Inferior parietal cortex (tissue), 1 donor: ENCODE measurements around the gene LILRB1.
"Not testable (repeated sequence)": the region's sequence is repeated elsewhere in the genome, so short reads cannot be mapped to it uniquely, and the experiment has no call there.

Experiments
- DNase-seq: peaks from one replicate; pipeline ENCODE4 v3.0.0-alpha.2; 2016; ENCODE audit errors: extremely low spot score

The LILRB1 gene

GRCh38 chr19:54630262-54630661 lies at the start of gene LILRB1:
Gene LILRB1 (plus strand): TSS chr19:54630484. CDS start chr19:54631074, 590 bp downstream.
- DNase-seq = not testable (repeated sequence)

- no peak for DNase-seq
Observed at GRCh38 chr19:54586397-54586796, 43.9 kb upstream of the LILRB1 start.

GRCh38 chr19:54587026-54587425 lies 43.3 kb upstream of the LILRB1 start:
- DNase-seq = no peak

- not testable (repeated sequence) for DNase-seq
Observed at GRCh38 chr19:54593445-54593844, 36.8 kb upstream of the LILRB1 start, which contains the start of gene LILRA1. Gene LILRA1 (plus strand): TSS chr19:54593632. CDS start chr19:54594245, 613 bp downstream.

- not testable (repeated sequence) for DNase-seq
Observed at GRCh38 chr19:54593931-54594626, 36.2 kb upstream of the LILRB1 start.

- DNase-seq = no peak
Observed at GRCh38 chr19:54594737-54595136, 35.5 kb upstream of the LILRB1 start.

GRCh38 chr19:54595680-54596436 lies 34.4 kb upstream of the LILRB1 start:
- not testable (repeated sequence) for DNase-seq

GRCh38 chr19:54600212-54600611 lies 30.1 kb upstream of the LILRB1 start:
- DNase-seq = no peak

- no peak for DNase-seq
Observed at GRCh38 chr19:54606230-54606629, 24.1 kb upstream of the LILRB1 start.

GRCh38 chr19:54606891-54607784 lies 23.1 kb upstream of the LILRB1 start:
- DNase-seq = no peak

GRCh38 chr19:54607785-54608150 lies 22.5 kb upstream of the LILRB1 start:
- no peak for DNase-seq

- no peak for DNase-seq
Observed at GRCh38 chr19:54608205-54608604, 22.1 kb upstream of the LILRB1 start.

GRCh38 chr19:54608792-54609191 lies 21.5 kb upstream of the LILRB1 start:
- DNase-seq = no peak

- DNase-seq = no peak
Observed at GRCh38 chr19:54609356-54609791, 20.9 kb upstream of the LILRB1 start.

- no peak for DNase-seq
Observed at GRCh38 chr19:54612428-54612827, 17.9 kb upstream of the LILRB1 start.

- DNase-seq = no peak
Observed at GRCh38 chr19:54614726-54615125, 15.6 kb upstream of the LILRB1 start.

- DNase-seq = no peak
Observed at GRCh38 chr19:54616057-54616456, 14.2 kb upstream of the LILRB1 start.

- no peak for DNase-seq
Observed at GRCh38 chr19:54616821-54617560, 13.3 kb upstream of the LILRB1 start.

GRCh38 chr19:54620464-54620863 lies 9.8 kb upstream of the LILRB1 start:
- DNase-seq = no peak

- no peak for DNase-seq
Observed at GRCh38 chr19:54622431-54622830, 7.9 kb upstream of the LILRB1 start.

- not testable (repeated sequence) for DNase-seq
Observed at GRCh38 chr19:54624234-54624633, 6.0 kb upstream of the LILRB1 start.
